ENCODE data around the gene GRIA1. TPM values are rescaled to one million over a fixed set of nuclear protein-coding genes. Genes with fewer than 3 reads are reported as not detected.

The GRIA1 gene
- total and polyA plus RNA-seq, 2 of the 4 experiments (the other 2 are of a cell fraction): 0.48 to 1.3 TPM

DNA sequence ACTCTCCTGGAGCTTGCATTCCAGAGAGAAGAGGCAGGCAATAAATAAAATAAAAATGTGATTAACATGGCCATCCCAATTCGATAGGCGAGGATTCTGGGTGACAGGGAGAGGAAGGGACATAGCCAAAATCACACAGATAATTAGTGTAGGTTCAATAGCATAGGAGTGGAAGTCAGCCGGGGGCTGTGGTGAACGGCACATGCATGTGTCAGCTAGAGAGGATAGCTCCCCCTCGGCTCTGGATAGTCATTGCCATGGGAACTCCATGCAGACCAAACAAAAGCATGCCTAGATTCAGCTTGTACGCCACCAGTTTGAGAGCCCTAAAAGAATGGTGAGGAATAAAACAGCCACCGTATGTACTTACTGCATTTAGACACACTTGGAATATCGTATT is 223.5 kb downstream of the GRIA1 start:
- CTCF ChIA-PET: no interaction called here
- no TSS peak for BruUV-seq (replicated peaks)

More for the DNA sequence above, 223.5 kb downstream of the GRIA1 start:
- H3K36me3 ChIP-seq (ENCODE audit: control insufficient read depth, insufficient read depth, low read length): no peaks in the 10 kb centered on the region
- H3K14ac ChIP-seq (replicated peaks; ENCODE audit: low read depth, low read length): no peak overlapping the region
- 53% methylated on average over 4 of the region's 8 CpGs; no CpG with 5 or more reads in 1 of the 2 experiments for WGBS, 2 experiments (ENCODE audit: extremely low coverage in 2 of 2, insufficient read length in 1 of 2)
- no peak overlapping the region for H3K4me2 ChIP-seq (ENCODE audit: low read depth, low read length)
- H2AK5ac ChIP-seq (ENCODE audit: low read depth, low read length): no peak overlapping the region
- H3K18ac ChIP-seq (ENCODE audit: low read depth, low read length): no peak overlapping the region
- H3K79me1 ChIP-seq (ENCODE audit: low read depth in 1 of 2, low read length in 2 of 2): no peaks in the 10 kb centered on the region
- no peaks in the 10 kb centered on the region for H3K9me3 ChIP-seq (ENCODE audit: control insufficient read depth, insufficient read depth, low read length)
- H2BK20ac ChIP-seq (ENCODE audit: low read depth, low read length): no peak overlapping the region
- POLR2A ChIA-PET (ENCODE audit: unreplicated experiment): interaction anchor here (0.6 kb wide), 1 partner anchor 389 kb away, joined by 4 read pairs; no protein-coding TSS in a partner anchor
- no peak overlapping the region for H4K8ac ChIP-seq (ENCODE audit: low read depth in 2 of 2, low read length in 2 of 2)
- no peaks in the 10 kb centered on the region for H4K20me1 ChIP-seq (ENCODE audit: insufficient read depth, low read length)
- no peaks in the 10 kb centered on the region for H3K4me1 ChIP-seq (ENCODE audit: control insufficient read depth, insufficient read depth, low read length)
- no peak overlapping the region for H3K27ac ChIP-seq (ENCODE audit: insufficient read depth, low read length)
- H2BK15ac ChIP-seq (ENCODE audit: low read depth, low read length): no peak overlapping the region
- no peak for ATAC-seq (ENCODE audit: low read depth)
- H2AFZ ChIP-seq (replicated peaks; ENCODE audit: low read length, poor library complexity): no peak overlapping the region
- in situ Hi-C loops (cut with MboI; ENCODE audit: low sequenced_read_pairs) (no loop called here), intact Hi-C loops (cut with micrococcal nuclease) (loop anchor here (10.0 kb wide), 1 partner anchor 251 kb away; no protein-coding TSS in a partner anchor), dilution Hi-C loops (cut with HindIII; ENCODE audit: low sequenced_read_pairs, unreplicated experiment) (no loop called here)
- no peak overlapping the region for H3K9ac ChIP-seq (ENCODE audit: low read depth, low read length)
- no peak for DNase-seq
- no peak overlapping the region for H4K91ac ChIP-seq (ENCODE audit: insufficient read depth, low read depth, low read length)
- H2BK5ac ChIP-seq (ENCODE audit: low read depth, low read length, poor library complexity, severe bottlenecking): no peak overlapping the region
- H3K4ac ChIP-seq (ENCODE audit: low read depth, low read length): no peak overlapping the region
- no peak overlapping the region for H4K5ac ChIP-seq (ENCODE audit: low read depth, low read length)
- H3K23ac ChIP-seq (ENCODE audit: low read depth, low read length): no peak overlapping the region
- no peaks in the 10 kb centered on the region for H3K27me3 ChIP-seq (ENCODE audit: control insufficient read depth, insufficient read depth, low read length)
- TF ChIP-seq, protein P1, sequence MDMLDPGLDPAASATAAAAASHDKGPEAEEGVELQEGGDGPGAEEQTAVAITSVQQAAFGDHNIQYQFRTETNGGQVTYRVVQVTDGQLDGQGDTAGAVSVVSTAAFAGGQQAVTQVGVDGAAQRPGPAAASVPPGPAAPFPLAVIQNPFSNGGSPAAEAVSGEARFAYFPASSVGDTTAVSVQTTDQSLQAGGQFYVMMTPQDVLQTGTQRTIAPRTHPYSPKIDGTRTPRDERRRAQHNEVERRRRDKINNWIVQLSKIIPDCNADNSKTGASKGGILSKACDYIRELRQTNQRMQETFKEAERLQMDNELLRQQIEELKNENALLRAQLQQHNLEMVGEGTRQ (IDR thresholded peaks at IDR 0.05; ENCODE audit: low read depth, low read length): no peak
- TF ChIP-seq NFE2L2 (IDR thresholded peaks at IDR 0.05; ENCODE audit: low read depth, low read length): no peak
- TF ChIP-seq FOS (IDR thresholded peaks at IDR 0.05; ENCODE audit: low read depth, low read length): no peak
- no peak for TF ChIP-seq SMC3 (IDR thresholded peaks at IDR 0.05; ENCODE audit: low read depth, low read length)
- TF ChIP-seq CEBPB (IDR thresholded peaks at IDR 0.05; ENCODE audit: low read depth, low read length): no peak
- TF ChIP-seq CHD1 (IDR thresholded peaks at IDR 0.05; ENCODE audit: low read depth, low read length): no peak
- no peak for TF ChIP-seq RAD21 (IDR thresholded peaks at IDR 0.05; ENCODE audit: low read length)
- TF ChIP-seq ELK1 (IDR thresholded peaks at IDR 0.05; ENCODE audit: borderline replicate concordance, low read depth, low read length): no peak
- TF ChIP-seq MAZ (IDR thresholded peaks at IDR 0.05; ENCODE audit: borderline replicate concordance, low read depth, low read length): no peak
- no peak for TF ChIP-seq MAFK (IDR thresholded peaks at IDR 0.05; ENCODE audit: low read depth, low read length)
- no peak for TF ChIP-seq RCOR1 (IDR thresholded peaks at IDR 0.05; ENCODE audit: insufficient replicate concordance, low read length)
- no peak for TF ChIP-seq MXI1 (IDR thresholded peaks at IDR 0.05; ENCODE audit: borderline replicate concordance, low read depth, low read length)
- no peak overlapping the region for H2BK120ac ChIP-seq (ENCODE audit: low read depth, low read length)
- H3K56ac ChIP-seq (ENCODE audit: extremely low read depth, insufficient read depth, low read length): no peak overlapping the region
- H2AK9ac ChIP-seq (replicated peaks; ENCODE audit: low read depth, low read length, poor library complexity): no peak overlapping the region
- no peaks in the 10 kb centered on the region for H3K9me1 ChIP-seq (ENCODE audit: insufficient read depth, low read length)
- no peak overlapping the region for H3K4me3 ChIP-seq (ENCODE audit: insufficient read depth, low read depth, low read length)
